Measurements from ENCODE around the gene PRKCE.

The PRKCE gene

DNA sequence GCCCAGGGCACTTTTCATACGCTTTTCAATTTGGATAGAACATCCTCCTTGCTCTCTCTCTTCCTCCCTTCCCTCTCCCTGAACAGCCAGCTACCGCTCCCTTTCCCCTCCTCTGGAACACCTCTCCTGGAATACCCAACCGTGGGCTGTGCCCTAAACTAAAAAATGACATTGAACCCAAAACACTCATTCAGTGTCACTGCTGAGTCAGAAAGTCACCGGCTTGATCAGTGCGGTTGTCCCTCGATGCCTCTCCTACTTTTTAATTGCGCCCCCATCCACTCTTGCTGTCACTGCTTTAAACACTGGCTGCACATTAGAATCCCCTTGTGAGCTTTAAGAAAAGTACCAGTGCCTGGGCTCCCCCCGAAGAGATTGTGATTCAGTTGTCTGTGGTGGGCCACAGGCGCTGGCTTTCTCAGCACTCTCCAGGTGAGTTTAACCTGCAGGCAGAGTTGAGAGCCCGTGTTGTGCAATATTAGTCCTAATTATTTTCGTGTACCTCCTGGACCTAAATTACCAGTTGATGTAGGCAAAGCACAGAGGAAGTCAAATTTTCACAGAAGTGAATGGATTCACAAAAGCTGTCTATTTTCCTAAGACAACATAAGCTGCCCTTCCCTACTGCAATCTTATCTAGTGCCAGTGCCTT lies 302.0 kb downstream of the PRKCE start:
- no peak for DNase-seq (ENCODE audit: low read depth in 2 of 2, low spot score in 1 of 2)

DNA sequence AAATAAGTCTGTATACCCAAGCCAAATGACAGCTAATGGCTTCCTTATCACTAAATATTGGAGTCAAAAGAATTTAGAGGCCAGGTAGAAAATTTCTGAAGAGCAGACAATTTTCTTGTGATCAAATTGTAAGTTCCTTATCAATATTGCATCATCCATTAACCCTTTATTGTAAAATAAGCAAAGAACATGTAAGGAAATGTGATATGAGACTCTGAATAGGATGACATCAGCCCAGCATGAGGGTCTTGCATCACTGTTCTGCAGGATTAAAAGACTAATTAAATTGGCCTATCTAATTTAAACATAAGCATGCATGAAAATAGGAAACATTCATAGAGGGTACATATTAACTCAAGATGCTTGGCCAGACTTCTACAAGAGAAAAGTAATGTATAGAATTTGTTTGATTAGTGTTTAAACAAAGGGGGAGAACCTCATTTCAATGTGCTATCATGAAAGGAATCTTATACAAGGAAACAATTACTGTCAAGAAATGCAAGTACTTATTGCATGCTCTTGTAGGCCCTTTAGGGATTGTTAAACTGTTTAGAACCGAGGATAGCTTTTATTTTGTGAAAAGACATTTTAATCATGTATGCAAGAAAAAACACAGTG lies 302.9 kb downstream of the PRKCE start:
- DNase-seq (ENCODE audit: low read depth in 2 of 2, low spot score in 1 of 2), result no peak

DNA sequence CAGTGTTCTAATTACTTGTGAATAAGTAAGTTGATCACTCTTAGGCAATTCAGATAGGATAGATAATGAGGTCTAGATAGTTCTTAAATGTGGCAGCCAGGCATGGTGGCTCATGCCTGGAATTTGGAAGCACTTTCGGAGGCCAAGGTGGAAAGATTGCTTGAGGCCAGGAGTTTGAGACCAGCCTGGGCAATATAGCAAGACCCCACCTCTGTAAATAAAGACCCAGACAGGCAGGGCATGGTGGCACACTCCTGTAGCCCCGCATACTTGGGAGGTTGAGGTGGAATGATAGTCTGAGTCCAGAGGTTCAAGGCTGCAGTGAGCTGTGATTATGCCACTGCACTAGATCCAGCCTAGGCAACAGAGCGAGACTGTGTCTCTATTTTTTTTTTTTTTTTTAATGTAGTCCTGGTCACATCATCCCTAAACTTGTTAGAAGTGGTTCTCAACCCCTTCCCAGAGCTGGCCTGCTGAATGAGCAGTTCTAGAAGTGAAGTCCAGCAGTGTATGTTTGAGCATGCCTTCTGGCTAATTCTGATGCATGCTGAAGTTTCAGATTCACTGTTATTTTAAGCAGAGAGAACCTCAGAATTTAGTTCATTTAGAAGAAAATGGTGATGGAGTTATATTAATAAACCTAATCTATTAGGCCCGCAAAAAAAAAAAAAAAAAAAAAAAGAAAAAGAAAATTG lies 306.2 kb downstream of the PRKCE start:
- no peak for DNase-seq (ENCODE audit: low read depth in 2 of 2, low spot score in 1 of 2)

DNA sequence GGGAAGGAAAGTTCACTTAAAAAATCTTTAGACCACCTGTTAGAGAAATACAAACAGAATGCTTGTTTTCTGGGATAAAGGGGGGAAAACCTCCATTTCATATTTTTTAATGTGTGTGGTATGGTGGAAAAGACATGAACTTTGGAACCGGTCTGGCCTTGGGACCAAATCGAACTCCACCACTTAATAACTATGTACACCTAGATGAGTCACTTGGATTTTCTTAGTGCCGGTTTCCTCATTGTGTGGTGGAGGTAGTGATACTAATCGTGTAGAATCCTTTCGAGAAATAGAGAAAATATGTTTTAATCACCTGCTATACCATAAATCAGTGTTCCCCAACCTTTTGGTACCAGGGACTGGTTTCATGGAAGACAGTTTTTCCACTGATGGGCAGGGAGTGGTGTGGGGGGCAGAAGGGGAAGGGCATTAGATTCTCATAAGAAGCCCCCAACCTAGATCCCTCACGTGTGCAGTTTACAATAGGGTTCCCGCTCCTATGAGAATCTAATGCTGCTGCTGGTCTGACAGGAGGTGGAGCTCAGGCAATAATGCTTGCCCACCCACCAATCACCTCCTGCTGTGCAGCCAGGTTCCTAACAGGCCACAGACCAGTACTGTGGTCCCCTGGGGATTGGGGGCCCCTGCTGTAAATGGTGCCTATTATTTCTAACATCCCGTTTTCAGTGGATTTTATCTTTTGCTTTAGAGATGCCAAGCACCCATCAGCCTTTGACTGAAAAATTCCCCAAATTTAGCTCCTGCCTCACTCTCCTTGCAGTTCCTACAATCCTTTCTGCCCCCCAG lies 308.8 kb downstream of the PRKCE start:
- no peak for DNase-seq (ENCODE audit: low read depth in 2 of 2, low spot score in 1 of 2)

DNA sequence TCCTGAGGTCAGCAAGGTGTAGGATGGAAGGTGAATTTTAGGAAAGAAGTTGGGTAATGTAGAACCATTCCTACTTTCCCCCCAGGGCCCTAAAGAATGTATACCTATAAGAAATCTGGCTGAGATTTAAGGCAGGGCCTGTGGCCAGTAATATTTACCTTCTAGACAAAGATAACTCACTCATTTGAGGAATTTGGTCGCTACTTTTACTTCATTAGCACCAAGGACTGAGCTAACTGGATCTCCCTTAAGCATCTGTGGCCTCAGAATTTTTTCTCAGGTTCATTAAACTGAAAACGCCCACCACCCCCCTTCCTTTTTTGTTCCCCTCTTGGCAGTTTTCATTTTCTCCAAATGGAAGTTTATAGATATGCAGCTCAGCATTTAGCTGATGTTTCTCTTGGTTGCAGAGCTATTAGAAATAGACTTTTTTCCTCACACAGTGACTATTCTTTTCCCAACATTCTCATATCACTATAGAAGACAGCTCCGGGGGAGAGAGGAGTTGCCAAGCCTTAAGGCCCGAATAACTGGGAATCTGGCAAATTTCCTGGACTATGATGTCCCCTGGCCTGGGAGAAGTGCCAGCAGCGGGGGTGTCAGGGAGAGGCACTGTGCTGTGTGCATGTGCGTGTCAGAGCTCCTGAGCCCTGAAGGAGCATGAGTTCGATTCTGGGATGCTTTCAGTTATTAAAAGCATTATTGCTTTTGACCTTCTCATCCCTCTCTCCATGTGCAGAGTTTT lies 310.9 kb downstream of the PRKCE start:
- DNase-seq (ENCODE audit: low read depth in 2 of 2, low spot score in 1 of 2), result no peak

DNA sequence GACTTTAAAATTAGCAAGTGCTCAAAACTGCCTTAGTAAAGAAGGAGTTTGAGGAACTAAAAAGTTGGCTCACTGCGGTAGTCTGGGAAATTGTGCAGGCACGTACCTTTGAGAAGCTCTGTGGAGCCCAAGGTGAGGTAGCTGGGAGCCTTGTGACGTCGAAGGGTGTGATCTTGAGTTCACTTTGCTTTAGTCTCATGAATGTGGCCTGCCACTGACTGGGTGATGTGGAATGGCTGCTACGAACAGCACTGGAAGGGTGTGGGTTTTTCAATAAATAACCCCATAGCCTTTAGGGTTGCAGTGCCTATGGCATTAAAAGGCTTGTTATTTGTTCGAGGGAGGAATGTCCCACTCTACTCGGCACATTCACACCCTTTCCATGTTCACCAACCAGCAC lies 312.3 kb downstream of the PRKCE start:
- no peak for DNase-seq (ENCODE audit: low read depth in 2 of 2, low spot score in 1 of 2)

DNA sequence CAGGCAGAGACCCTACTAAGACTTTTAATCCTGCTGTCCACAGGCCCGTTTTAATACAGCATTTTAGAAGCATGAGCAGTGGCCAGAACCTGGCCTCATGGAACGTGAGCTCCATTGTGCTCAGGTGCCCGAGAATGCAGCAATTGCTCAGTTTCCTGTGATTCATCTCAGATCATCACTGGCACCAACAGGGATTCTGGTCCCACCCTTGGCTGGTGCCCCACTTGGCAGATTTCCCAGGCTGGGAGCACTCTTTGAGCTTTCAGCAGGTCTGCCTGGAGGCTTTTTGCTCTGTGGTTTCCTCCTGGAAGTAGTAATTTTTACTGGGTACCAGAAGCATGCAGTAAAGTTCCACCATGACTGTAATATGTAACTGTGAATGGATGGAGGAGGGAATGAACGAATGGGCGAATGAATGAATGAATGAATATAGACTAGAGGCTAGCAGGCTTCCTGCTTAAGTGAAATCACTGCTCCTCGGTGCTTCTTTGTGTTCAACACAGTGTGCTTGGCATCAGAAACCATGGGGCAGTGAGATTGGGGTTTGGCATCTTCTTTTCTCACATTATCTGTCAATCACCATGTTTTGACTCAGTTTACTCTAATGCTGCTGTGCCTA lies 312.9 kb downstream of the PRKCE start:
- DNase-seq (ENCODE audit: low read depth in 2 of 2, low spot score in 1 of 2), result no peak

DNA sequence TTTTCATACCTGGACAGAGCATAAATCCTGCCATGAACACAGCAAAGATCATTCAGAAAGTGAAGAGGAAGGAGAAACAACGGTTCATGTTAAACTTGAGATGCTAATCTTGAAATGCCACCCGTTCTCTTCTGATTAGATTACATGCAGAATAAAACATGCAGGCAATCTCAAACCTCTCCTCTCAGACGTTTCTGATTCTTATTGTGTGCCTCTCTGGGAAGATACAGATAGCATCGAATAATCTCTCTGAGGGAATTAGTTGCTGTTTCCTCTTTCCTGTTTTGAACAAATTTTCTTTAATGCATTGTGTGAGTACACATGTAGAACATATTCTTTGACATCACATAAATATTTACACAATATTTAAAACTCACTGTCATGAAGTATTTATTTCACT lies 313.4 kb downstream of the PRKCE start:
- DNase-seq (ENCODE audit: low read depth in 2 of 2, low spot score in 1 of 2), result no peak

DNA sequence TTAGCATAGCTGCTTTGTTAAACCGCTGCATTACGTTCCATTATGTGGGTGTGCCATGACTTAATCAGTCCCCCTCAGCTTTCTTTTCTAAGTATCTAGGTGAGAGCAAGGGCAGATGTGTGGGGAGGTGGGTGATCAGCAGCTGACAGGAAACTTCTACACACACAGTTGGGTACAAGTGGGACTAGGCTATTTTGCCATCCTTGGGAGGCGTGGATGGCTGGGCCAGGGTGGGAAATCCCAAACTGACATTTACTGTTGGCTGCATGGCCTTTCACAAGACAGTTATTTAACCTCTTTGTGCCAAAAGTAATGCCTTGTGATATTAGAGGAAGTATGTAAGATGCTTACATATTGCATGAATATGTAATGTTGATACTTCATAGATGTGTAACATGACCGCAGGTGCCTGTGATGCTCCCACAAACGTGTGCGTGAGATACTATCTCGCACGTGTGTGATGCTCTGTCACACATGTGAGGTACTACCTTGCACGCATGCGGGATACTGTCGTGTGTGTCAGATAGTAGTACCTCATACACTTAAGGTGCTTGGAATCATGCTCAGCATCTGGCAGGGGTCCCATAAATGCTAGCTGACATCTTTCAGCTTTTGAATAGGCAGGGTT lies 314.5 kb downstream of the PRKCE start:
- DNase-seq (ENCODE audit: low read depth in 2 of 2, low spot score in 1 of 2), result no peak

DNA sequence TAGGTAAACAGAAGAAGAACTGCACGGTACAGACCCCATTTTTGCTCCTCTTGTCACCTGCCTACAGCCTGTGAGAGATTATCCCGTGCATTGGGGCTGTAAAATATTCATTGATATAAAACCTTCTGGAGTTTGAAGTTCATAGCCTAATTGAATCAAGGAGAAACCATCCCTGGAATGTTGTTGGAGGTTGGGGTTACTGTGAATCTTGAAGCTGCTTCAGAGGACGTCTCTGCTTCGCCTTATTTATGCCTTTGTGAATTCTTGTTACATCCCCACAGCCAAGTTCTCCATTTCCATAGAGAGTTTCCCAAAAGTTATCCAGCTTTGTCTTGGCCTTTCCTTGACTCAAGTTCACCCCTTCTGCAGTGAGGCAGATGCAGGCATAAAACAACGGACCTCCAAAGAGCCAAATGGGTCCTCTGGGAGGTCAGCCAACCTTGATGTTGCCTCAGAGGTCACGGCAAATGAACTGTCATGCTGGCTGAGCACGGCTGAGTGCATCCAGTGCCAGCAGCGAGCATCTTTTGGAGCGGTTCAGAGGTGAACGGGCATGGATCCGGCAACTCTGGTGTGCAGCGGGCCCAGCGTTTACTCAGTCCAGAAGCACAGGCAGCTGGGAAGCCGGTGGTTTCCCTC lies 317.6 kb downstream of the PRKCE start:
- no peak for DNase-seq (ENCODE audit: low read depth in 2 of 2, low spot score in 1 of 2)

DNA sequence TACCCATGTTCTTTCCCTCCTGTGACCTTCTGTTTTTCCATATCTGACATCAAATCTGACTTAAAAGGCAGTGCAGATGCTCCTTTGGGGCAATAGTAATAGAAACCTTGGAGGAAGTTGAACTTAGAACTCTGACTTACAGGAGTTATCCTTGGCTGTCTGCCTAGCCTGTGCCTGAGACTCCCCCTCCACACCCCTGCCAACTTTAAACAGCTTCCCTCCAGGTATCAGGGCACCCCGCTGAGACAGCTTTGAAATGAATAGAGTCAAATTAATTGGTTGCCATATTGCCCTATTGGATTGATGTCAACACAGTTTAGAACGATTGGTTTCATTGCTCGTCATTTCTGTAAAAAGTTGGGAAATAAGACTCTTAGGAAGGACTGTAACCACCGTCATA lies 322.0 kb downstream of the PRKCE start:
- no peak for DNase-seq (ENCODE audit: low read depth in 2 of 2, low spot score in 1 of 2)

DNA sequence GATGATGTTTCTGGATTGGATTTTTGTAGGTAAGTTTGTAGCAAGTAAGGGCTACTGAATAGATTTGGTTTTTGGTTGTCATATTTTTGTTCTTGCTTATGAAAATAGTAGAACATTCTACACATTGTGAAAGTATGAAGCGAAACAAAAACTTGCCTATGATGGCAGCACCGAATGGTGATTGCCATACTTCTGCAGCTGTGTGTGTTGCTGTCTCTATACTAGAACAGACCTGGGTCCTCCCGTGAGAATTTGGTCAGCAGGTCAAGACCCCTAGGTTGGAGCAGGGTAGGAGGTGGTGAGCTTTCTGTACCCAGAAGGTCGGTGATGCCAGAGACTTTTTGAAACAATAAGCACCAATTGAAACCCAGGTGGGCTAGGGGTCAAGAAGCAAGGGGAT lies 322.6 kb downstream of the PRKCE start:
- no peak for DNase-seq (ENCODE audit: low read depth in 2 of 2, low spot score in 1 of 2)

DNA sequence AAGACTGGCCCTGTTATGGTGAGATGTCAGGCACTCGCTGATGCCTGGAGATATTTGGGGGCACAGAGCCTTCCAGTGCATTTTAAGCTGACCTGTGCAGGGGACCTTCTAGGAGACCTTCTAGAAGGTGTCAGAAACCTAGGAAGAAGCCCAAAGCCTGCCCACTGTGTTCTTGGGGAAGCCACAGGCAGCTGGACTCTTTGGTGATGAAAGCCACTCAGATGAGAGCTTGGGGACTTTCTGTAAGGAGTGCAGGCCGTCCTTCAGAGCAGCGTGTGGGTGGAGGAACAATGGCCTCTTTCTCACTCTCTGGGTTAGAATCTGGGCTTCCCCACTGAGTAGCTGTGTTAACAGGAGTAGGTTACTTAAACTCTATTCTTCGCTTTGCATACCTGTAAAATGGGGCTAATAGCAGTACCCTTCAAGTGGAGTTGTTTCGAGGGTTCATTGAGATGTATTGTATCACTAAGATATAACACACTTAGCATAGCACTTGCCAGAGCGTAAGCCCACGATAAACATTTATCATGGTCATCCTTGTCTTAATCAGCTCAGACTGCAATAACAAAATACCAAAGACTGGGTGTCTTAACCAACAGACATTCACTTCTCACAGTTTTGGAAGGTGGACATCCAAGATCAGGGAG lies 323.4 kb downstream of the PRKCE start:
- no peak for DNase-seq (ENCODE audit: low read depth in 2 of 2, low spot score in 1 of 2)

DNA sequence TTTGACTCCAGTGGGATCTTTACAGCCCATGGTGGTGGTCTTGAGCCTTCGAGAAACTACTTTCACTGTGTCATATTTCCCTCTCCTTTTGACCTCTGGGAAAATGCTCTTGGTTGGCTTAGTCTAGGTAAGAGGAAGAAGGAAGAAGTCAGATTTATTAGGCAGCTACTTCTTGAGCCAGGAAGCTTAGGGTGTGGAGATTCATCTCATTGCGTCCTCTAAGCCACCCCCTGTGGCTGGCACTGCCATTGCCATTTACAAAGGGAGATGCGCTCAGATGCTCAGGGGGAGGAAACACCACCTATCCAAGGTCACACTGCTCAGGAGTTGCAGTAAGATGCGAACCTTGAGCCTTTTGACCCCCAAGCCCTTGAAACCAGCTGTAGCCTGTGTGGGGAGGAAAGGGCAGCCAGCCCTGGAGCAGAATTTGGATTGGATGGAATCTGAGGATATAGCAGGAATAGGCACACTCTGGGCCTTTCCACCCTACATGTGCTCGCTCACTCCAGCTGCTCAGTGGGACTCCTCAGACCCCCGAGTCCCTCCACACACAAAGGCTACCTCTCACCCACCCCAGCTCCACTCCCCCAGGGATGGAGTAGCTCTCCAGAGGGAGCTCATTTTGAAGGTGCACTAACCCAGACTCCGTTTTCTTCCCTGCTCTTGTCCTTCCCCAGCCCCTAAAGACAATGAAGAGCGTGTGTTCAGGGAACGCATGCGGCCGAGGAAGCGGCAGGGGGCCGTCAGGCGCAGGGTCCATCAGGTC lies 324.5 kb downstream of the PRKCE start:
- no peak for DNase-seq (ENCODE audit: low read depth in 2 of 2, low spot score in 1 of 2)

DNA sequence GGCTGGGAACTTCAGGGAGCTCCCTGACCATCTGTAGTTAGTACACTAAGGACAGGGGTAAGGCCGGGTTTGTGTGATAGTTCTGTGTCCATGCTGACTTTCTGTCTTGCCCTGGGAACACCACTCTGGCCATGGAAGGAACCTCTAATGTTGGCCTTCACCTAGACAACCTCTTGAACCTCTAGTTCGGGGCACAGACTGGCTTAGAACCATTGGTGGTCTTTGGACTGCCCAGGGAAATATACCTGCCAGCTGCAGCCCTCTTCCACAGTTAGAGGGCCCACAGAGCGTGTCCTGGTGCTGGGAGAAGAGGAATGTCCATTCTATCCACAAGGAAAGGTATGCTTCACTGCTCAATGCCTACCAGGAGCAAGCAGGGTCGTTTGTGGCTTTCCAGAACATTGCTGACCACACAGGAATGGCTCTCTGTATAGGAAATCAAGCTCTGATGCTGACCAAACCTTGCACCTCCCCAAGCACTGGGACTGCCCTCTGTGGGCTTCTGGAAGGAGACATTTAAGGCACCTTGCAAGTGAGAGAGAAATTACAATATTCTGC lies 326.9 kb downstream of the PRKCE start:
- DNase-seq (ENCODE audit: low read depth in 2 of 2, low spot score in 1 of 2), result no peak

DNA sequence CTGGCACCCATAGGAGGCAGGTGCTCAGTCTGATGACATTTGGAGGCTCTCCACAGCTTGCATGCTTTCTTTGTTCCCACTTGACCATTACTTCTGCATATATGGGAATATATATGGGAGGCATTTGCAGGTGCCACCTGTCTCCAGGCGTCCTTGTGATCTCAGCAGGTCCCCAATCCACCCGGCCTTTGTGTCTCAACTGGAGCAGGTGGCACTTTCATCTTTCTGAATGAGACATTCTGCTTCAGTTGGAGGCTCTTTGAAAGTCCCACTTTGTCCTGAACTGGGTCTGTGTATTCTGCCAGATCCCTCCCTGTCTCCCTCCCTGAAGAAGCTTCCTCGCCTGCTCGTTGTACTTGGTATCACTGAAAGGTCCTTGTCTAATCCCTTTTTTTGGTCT lies 327.6 kb downstream of the PRKCE start:
- DNase-seq (ENCODE audit: low read depth in 2 of 2, low spot score in 1 of 2), result no peak

DNA sequence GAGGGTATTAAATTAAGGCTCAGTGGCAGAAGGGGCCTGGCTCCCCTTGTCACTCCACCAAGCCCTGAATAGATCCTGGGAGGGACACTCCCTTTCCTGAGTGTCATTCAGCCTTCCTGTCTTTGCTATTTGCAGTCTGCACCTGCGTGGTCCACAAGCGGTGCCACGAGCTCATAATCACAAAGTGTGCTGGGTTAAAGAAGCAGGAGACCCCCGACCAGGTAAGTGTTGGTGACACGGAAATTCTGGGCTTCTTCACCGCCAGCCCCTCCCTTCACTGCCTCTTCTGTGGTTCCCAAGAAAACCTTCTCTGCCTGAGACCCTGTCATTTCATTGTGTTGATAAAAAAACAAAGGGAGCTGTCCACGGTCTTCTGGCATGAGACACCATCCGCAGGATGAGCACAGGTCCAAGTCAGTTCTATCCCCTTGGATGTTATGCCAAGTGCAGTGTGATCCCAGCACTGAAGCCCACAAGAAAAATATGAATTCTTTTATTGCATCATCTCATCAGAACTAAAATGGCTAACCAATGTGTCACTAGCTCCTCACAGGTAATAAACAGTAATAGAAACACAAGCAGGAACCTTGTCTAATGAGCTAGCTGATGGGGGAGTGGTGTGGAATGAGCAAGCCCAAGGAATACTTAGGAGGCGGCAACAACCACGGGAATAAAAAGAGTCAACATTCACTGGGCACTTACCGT lies 328.8 kb downstream of the PRKCE start:
- no peak for DNase-seq (ENCODE audit: low read depth in 2 of 2, low spot score in 1 of 2)

All from stimulated activated CD8-positive, alpha-beta memory T cell treated with anti-CD3 and anti-CD28 coated beads, Interleukin-4, amount 100 ng/mL, for 4 hours (primary cell).